ENCODE data around the gene NGEF. TPM values are rescaled to one million over a fixed set of nuclear protein-coding genes. Genes with fewer than 3 reads are reported as not detected.

NGEF gene
- polyA plus RNA-seq, 1 of the 3 experiments (the other 2 are of a cell fraction) = 1.4 TPM

DNA sequence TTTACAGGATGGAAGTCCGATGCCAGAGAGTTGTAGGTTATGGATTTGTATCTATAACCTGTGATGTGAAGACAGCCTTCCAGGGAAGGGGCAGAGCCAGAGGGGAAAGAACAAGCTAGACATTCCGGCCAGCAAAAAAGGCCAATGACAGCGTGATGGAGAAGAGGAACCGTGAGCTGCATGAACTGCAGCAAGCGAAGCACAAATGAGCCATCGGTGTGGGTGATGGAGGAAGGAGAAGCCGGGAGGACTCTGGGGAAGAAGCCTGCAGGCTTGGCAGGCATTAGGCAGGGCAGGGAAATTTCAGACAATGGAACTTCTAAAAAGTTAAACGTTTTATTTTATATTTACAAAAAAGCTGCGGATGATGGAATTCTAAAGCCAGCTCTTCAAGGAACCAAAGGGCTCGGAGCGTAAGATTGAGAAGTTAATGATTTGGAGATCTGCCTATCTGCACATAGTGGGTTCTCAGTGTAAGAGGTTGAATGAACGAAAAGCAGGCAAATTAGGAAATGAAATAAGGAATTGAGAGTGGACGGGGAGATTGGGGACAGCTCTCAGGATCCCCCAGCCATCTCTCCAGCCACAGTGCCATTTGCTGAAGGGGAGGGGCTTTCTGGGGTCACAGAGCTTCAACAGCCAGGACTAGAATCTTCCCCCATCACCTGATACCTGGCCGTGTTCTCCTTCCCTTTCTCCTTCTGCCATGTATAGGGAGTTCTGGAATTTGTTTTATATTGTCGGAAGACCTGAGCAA, 28.4 kb downstream of the NGEF start:
- no peak overlapping the region for H3K9ac ChIP-seq
- WGBS (ENCODE audit: low lambda C conversion rate) = 66% methylated on average over 15 of the region's 15 CpGs
- no peak overlapping the region for H2AFZ ChIP-seq (ENCODE audit: low read depth)

More for the DNA sequence above, 28.4 kb downstream of the NGEF start:
- ChIA-PET CTCF (interaction anchor here (1.4 kb wide), 1 partner anchor 70 kb away, joined by 3 read pairs; no protein-coding TSS in a partner anchor), POLR2A (interaction anchor here (0.5 kb wide), 1 partner anchor 98 kb away, joined by 3 read pairs; no protein-coding TSS in a partner anchor)
- Histone ChIP-seq H3K36me3 (replicated peaks in 1 of 2; ENCODE audit: control insufficient read depth in 1 of 2, insufficient read depth in 2 of 2, low read length in 1 of 2) (no peaks in the 10 kb centered on the region), H3K4me3 (ENCODE audit: low read depth in 2 of 2, low read length in 1 of 2) (no peak overlapping the region), H3K27ac (ENCODE audit: low read depth in 2 of 2, low read length in 1 of 2) (no peak overlapping the region), H3K4me2 (no peak overlapping the region), H3F3A (replicated peaks; ENCODE audit: insufficient read depth) (peaks cover 13% of the 10 kb centered on the region), H3K4me1 (ENCODE audit: control insufficient read depth in 1 of 2, insufficient read depth in 2 of 2, low read depth in 1 of 2, low read length in 1 of 2) (peaks cover 0 to 12% of the 10 kb centered on the region in 2 experiments; a peak in 1 of 4 replicates), H3K9me3 (no peaks in the 10 kb centered on the region), H3K79me2 (ENCODE audit: insufficient read depth) (no peaks in the 10 kb centered on the region), H3K9me2 (no peaks in the 10 kb centered on the region), H3K27me3 (ENCODE audit: insufficient read depth) (no peaks in the 10 kb centered on the region), H4K20me1 (ENCODE audit: insufficient read depth) (no peaks in the 10 kb centered on the region)
- no peak for DNase-seq
- no peak for TF ChIP-seq NFIC (IDR thresholded peaks at IDR 0.05; ENCODE audit: borderline replicate concordance)
- no peak for TF ChIP-seq GABPA (IDR thresholded peaks at IDR 0.05; ENCODE audit: low read depth)
- TF ChIP-seq FOXM1 (IDR thresholded peaks at IDR 0.05; ENCODE audit: low read depth) = no peak
- TF ChIP-seq, protein P1, sequence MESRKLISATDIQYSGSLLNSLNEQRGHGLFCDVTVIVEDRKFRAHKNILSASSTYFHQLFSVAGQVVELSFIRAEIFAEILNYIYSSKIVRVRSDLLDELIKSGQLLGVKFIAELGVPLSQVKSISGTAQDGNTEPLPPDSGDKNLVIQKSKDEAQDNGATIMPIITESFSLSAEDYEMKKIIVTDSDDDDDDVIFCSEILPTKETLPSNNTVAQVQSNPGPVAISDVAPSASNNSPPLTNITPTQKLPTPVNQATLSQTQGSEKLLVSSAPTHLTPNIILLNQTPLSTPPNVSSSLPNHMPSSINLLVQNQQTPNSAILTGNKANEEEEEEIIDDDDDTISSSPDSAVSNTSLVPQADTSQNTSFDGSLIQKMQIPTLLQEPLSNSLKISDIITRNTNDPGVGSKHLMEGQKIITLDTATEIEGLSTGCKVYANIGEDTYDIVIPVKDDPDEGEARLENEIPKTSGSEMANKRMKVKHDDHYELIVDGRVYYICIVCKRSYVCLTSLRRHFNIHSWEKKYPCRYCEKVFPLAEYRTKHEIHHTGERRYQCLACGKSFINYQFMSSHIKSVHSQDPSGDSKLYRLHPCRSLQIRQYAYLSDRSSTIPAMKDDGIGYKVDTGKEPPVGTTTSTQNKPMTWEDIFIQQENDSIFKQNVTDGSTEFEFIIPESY (IDR thresholded peaks at IDR 0.05; ENCODE audit: borderline replicate concordance, low read depth) = no peak
- TF ChIP-seq TAF1 (IDR thresholded peaks at IDR 0.05; ENCODE audit: borderline replicate concordance, low read depth, low read length) = no peak
- TF ChIP-seq, protein P2, sequence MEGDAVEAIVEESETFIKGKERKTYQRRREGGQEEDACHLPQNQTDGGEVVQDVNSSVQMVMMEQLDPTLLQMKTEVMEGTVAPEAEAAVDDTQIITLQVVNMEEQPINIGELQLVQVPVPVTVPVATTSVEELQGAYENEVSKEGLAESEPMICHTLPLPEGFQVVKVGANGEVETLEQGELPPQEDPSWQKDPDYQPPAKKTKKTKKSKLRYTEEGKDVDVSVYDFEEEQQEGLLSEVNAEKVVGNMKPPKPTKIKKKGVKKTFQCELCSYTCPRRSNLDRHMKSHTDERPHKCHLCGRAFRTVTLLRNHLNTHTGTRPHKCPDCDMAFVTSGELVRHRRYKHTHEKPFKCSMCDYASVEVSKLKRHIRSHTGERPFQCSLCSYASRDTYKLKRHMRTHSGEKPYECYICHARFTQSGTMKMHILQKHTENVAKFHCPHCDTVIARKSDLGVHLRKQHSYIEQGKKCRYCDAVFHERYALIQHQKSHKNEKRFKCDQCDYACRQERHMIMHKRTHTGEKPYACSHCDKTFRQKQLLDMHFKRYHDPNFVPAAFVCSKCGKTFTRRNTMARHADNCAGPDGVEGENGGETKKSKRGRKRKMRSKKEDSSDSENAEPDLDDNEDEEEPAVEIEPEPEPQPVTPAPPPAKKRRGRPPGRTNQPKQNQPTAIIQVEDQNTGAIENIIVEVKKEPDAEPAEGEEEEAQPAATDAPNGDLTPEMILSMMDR (IDR thresholded peaks at IDR 0.05) = no peak
- TF ChIP-seq TEAD4 (IDR thresholded peaks at IDR 0.05; ENCODE audit: borderline replicate concordance, insufficient read depth) = no peak
- TF ChIP-seq RFX5 (IDR thresholded peaks at IDR 0.05; ENCODE audit: low read length) = no peak
- no peak for TF ChIP-seq ELF1 (IDR thresholded peaks at IDR 0.05)
- no peak for TF ChIP-seq MXI1 (IDR thresholded peaks at IDR 0.05; ENCODE audit: low read depth, low read length)
- TF ChIP-seq EP300 (IDR thresholded peaks at IDR 0.05; ENCODE audit: borderline replicate concordance in 1 of 2, low read depth in 1 of 2, low read length in 1 of 2) = no peak
- TF ChIP-seq FOXJ3 (CRISPR knock-in tag; IDR thresholded peaks at IDR 0.05) = no peak
- TF ChIP-seq, protein P3, sequence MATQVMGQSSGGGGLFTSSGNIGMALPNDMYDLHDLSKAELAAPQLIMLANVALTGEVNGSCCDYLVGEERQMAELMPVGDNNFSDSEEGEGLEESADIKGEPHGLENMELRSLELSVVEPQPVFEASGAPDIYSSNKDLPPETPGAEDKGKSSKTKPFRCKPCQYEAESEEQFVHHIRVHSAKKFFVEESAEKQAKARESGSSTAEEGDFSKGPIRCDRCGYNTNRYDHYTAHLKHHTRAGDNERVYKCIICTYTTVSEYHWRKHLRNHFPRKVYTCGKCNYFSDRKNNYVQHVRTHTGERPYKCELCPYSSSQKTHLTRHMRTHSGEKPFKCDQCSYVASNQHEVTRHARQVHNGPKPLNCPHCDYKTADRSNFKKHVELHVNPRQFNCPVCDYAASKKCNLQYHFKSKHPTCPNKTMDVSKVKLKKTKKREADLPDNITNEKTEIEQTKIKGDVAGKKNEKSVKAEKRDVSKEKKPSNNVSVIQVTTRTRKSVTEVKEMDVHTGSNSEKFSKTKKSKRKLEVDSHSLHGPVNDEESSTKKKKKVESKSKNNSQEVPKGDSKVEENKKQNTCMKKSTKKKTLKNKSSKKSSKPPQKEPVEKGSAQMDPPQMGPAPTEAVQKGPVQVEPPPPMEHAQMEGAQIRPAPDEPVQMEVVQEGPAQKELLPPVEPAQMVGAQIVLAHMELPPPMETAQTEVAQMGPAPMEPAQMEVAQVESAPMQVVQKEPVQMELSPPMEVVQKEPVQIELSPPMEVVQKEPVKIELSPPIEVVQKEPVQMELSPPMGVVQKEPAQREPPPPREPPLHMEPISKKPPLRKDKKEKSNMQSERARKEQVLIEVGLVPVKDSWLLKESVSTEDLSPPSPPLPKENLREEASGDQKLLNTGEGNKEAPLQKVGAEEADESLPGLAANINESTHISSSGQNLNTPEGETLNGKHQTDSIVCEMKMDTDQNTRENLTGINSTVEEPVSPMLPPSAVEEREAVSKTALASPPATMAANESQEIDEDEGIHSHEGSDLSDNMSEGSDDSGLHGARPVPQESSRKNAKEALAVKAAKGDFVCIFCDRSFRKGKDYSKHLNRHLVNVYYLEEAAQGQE (IDR thresholded peaks at IDR 0.05; ENCODE audit: low read depth, low read length) = no peak
- no peak for TF ChIP-seq RAD21 (IDR thresholded peaks at IDR 0.05; ENCODE audit: low read length)
- no peak for TF ChIP-seq RXRA (IDR thresholded peaks at IDR 0.05; ENCODE audit: borderline replicate concordance, low read depth)
- TF ChIP-seq RCOR1 (IDR thresholded peaks at IDR 0.05; ENCODE audit: low read length) = no peak
